ENCODE results near the gene ROBO1.

Gene ROBO1

GRCh38 chr3:79491029-79491641 lies 276.7 kb downstream of the ROBO1 start:
- no peak overlapping the region for H3K4me3 Mint-ChIP-seq
- H3K36me3 Mint-ChIP-seq (ENCODE audit: low read depth): no peaks in the 10 kb centered on the region
- DNase-seq (no peak), ATAC-seq (no peak)
- H3K27me3 Mint-ChIP-seq: no peaks in the 10 kb centered on the region
- peaks cover 4% of the 10 kb centered on the region for H3K9me3 Mint-ChIP-seq
- no peak overlapping the region for H3K27ac Mint-ChIP-seq
- no peaks in the 10 kb centered on the region for H3K4me1 Mint-ChIP-seq

- no peaks in the 10 kb centered on the region for H3K27me3 Mint-ChIP-seq
- no peak overlapping the region for H3K27ac Mint-ChIP-seq
- H3K4me1 Mint-ChIP-seq: no peaks in the 10 kb centered on the region
- no peak overlapping the region for H3K4me3 Mint-ChIP-seq
- H3K36me3 Mint-ChIP-seq (ENCODE audit: low read depth): no peaks in the 10 kb centered on the region
- ATAC-seq (no peak), DNase-seq (no peak)
- peaks cover 7% of the 10 kb centered on the region for H3K9me3 Mint-ChIP-seq
Measured at GRCh38 chr3:79490165-79491028, 277.4 kb downstream of the ROBO1 start.

GRCh38 chr3:79488407-79488806 lies 279.4 kb downstream of the ROBO1 start:
- no peak overlapping the region for H3K27ac Mint-ChIP-seq
- peaks cover 7% of the 10 kb centered on the region for H3K9me3 Mint-ChIP-seq
- no peak overlapping the region for H3K4me3 Mint-ChIP-seq
- H3K4me1 Mint-ChIP-seq: no peaks in the 10 kb centered on the region
- no peaks in the 10 kb centered on the region for H3K27me3 Mint-ChIP-seq
- DNase-seq (no peak), ATAC-seq (no peak)
- H3K36me3 Mint-ChIP-seq (ENCODE audit: low read depth): no peaks in the 10 kb centered on the region

GRCh38 chr3:79480746-79481145 lies 287.1 kb downstream of the ROBO1 start:
- ATAC-seq: no peak

GRCh38 chr3:79478620-79479019 lies 289.2 kb downstream of the ROBO1 start:
- Mint-ChIP-seq H3K36me3 (ENCODE audit: low read depth) (no peaks in the 10 kb centered on the region), H3K27me3 (no peaks in the 10 kb centered on the region), H3K4me1 (no peaks in the 10 kb centered on the region), H3K9me3 (peaks cover 4% of the 10 kb centered on the region), H3K27ac (no peak overlapping the region), H3K4me3 (no peak overlapping the region)
- DNase-seq: no peak
- no peak for ATAC-seq

More at GRCh38 chr3:79480746-79481145, 287.1 kb downstream of the ROBO1 start:
- no peak overlapping the region for H3K27ac Mint-ChIP-seq
- no peak for DNase-seq
- H3K36me3 Mint-ChIP-seq (ENCODE audit: low read depth): no peaks in the 10 kb centered on the region
- no peaks in the 10 kb centered on the region for H3K4me1 Mint-ChIP-seq
- H3K9me3 Mint-ChIP-seq: peaks cover 5% of the 10 kb centered on the region
- no peaks in the 10 kb centered on the region for H3K27me3 Mint-ChIP-seq
- H3K4me3 Mint-ChIP-seq: no peak overlapping the region

GRCh38 chr3:79477242-79477641 lies 290.6 kb downstream of the ROBO1 start:
- Mint-ChIP-seq H3K27ac (no peak overlapping the region), H3K4me1 (no peaks in the 10 kb centered on the region), H3K36me3 (ENCODE audit: low read depth) (no peaks in the 10 kb centered on the region), H3K4me3 (no peak overlapping the region), H3K9me3 (peaks cover 6% of the 10 kb centered on the region), H3K27me3 (no peaks in the 10 kb centered on the region)
- DNase-seq (no peak), ATAC-seq (no peak)

- H3K27ac Mint-ChIP-seq: no peak overlapping the region
- H3K4me3 Mint-ChIP-seq: no peak overlapping the region
- no peaks in the 10 kb centered on the region for H3K4me1 Mint-ChIP-seq
- no peaks in the 10 kb centered on the region for H3K36me3 Mint-ChIP-seq (ENCODE audit: low read depth)
- ATAC-seq: no peak
- no peak for DNase-seq
- H3K27me3 Mint-ChIP-seq: no peaks in the 10 kb centered on the region
- peaks cover 7% of the 10 kb centered on the region for H3K9me3 Mint-ChIP-seq
Measured at GRCh38 chr3:79473993-79474392, 293.8 kb downstream of the ROBO1 start.

- Mint-ChIP-seq H3K27me3 (no peaks in the 10 kb centered on the region), H3K4me3 (no peak overlapping the region), H3K4me1 (no peaks in the 10 kb centered on the region), H3K9me3 (peaks cover 3% of the 10 kb centered on the region), H3K36me3 (ENCODE audit: low read depth) (no peaks in the 10 kb centered on the region), H3K27ac (no peak overlapping the region)
- no peak for ATAC-seq
- DNase-seq: no peak
Measured at GRCh38 chr3:79467721-79468120, 300.1 kb downstream of the ROBO1 start.

- H3K4me3 Mint-ChIP-seq: no peak overlapping the region
- no peaks in the 10 kb centered on the region for H3K4me1 Mint-ChIP-seq
- ATAC-seq: no peak
- H3K9me3 Mint-ChIP-seq: no peaks in the 10 kb centered on the region
- no peak overlapping the region for H3K27ac Mint-ChIP-seq
- no peak for DNase-seq
- H3K36me3 Mint-ChIP-seq (ENCODE audit: low read depth): no peaks in the 10 kb centered on the region
- H3K27me3 Mint-ChIP-seq: no peaks in the 10 kb centered on the region
Measured at GRCh38 chr3:79461129-79461792, 306.5 kb downstream of the ROBO1 start.

GRCh38 chr3:79453600-79453999 lies 314.2 kb downstream of the ROBO1 start:
- Mint-ChIP-seq H3K27me3 (no peaks in the 10 kb centered on the region), H3K4me3 (no peak overlapping the region), H3K27ac (no peak overlapping the region), H3K9me3 (peaks cover 5% of the 10 kb centered on the region), H3K36me3 (ENCODE audit: low read depth) (no peaks in the 10 kb centered on the region), H3K4me1 (no peaks in the 10 kb centered on the region)
- ATAC-seq (no peak), DNase-seq (no peak)

GRCh38 chr3:79436387-79436786 lies 331.4 kb downstream of the ROBO1 start:
- ATAC-seq (no peak), DNase-seq (no peak)
- H3K4me3 Mint-ChIP-seq: no peak overlapping the region
- peaks cover 11% of the 10 kb centered on the region for H3K9me3 Mint-ChIP-seq
- no peak overlapping the region for H3K27ac Mint-ChIP-seq
- no peaks in the 10 kb centered on the region for H3K36me3 Mint-ChIP-seq (ENCODE audit: low read depth)
- no peaks in the 10 kb centered on the region for H3K4me1 Mint-ChIP-seq
- H3K27me3 Mint-ChIP-seq: no peaks in the 10 kb centered on the region

- no peaks in the 10 kb centered on the region for H3K4me1 Mint-ChIP-seq
- DNase-seq (no peak), ATAC-seq (no peak)
- no peak overlapping the region for H3K27ac Mint-ChIP-seq
- no peaks in the 10 kb centered on the region for H3K36me3 Mint-ChIP-seq (ENCODE audit: low read depth)
- H3K4me3 Mint-ChIP-seq: no peak overlapping the region
- peaks cover 3% of the 10 kb centered on the region for H3K9me3 Mint-ChIP-seq
- H3K27me3 Mint-ChIP-seq: no peaks in the 10 kb centered on the region
Measured at GRCh38 chr3:79427081-79427480, 340.7 kb downstream of the ROBO1 start.

GRCh38 chr3:79424811-79425210 lies 343.0 kb downstream of the ROBO1 start:
- Mint-ChIP-seq H3K27ac (no peak overlapping the region), H3K9me3 (peaks cover 3% of the 10 kb centered on the region), H3K36me3 (ENCODE audit: low read depth) (no peaks in the 10 kb centered on the region), H3K4me1 (no peaks in the 10 kb centered on the region), H3K27me3 (no peaks in the 10 kb centered on the region), H3K4me3 (no peak overlapping the region)
- ATAC-seq: no peak
- DNase-seq: no peak

GRCh38 chr3:79423417-79423816 lies 344.4 kb downstream of the ROBO1 start:
- Mint-ChIP-seq H3K9me3 (peaks cover 8% of the 10 kb centered on the region), H3K4me3 (no peak overlapping the region), H3K4me1 (no peaks in the 10 kb centered on the region), H3K36me3 (ENCODE audit: low read depth) (no peaks in the 10 kb centered on the region), H3K27ac (no peak overlapping the region), H3K27me3 (no peaks in the 10 kb centered on the region)
- no peak for ATAC-seq
- DNase-seq: no peak

GRCh38 chr3:79421273-79421672 lies 346.5 kb downstream of the ROBO1 start:
- DNase-seq (no peak), ATAC-seq (no peak)
- H3K36me3 Mint-ChIP-seq (ENCODE audit: low read depth): no peaks in the 10 kb centered on the region
- H3K4me1 Mint-ChIP-seq: no peaks in the 10 kb centered on the region
- no peak overlapping the region for H3K27ac Mint-ChIP-seq
- no peak overlapping the region for H3K4me3 Mint-ChIP-seq
- H3K27me3 Mint-ChIP-seq: no peaks in the 10 kb centered on the region
- peaks cover 8% of the 10 kb centered on the region for H3K9me3 Mint-ChIP-seq
